ELR (cell line): ENCODE measurements around the gene WDFY2.
"Not testable (repeated sequence)": the region's sequence is repeated elsewhere in the genome, so short reads cannot be mapped to it uniquely, and the experiment has no call there.

ENCODE experiments used
- DNase-seq: peaks from one replicate; pipeline ENCODE4 v3.0.0-alpha.2; 2015; ENCODE audit warnings: low read depth

Gene WDFY2

GRCh38 chr13:51632591-51633362 is 48.5 kb downstream of the WDFY2 start:
- no peak for DNase-seq

DNA sequence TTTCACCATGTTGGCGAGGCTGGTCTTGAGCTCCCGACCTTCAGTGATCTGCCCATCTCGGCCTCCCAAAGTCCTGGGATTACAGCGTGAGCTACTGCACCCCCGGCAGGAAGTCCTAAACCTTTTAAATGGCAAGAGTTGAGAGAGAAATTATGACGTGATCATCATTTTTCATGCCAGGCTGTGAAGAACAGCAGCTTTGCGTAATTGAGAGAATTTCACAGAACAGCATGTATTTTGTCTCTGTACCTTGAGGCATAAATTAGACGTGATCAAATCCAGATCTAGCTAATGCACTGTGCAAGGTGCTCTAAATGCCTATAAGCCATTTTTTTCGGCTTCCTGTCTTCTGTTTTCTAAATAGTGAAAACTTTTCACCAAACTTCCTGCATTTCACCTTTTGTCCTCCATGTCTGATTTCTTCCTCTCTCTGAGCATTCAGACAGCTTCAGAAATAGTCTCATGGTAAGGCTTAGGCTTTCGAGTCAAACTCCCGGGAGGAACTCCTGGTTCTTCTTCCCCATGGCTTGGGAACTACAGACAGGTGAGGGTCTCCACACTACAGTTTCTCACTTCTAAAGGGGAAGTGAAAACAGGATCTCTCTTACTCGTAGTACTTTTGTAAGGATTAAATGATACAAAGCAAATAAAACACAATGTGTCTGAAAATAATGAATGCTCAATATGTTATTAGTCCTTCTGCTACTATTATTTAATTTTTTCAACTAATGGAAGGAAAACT is 51.0 kb downstream of the WDFY2 start:
- no peak for DNase-seq

- DNase-seq: no peak
Measured at GRCh38 chr13:51636349-51636890, 52.2 kb downstream of the WDFY2 start.

DNA sequence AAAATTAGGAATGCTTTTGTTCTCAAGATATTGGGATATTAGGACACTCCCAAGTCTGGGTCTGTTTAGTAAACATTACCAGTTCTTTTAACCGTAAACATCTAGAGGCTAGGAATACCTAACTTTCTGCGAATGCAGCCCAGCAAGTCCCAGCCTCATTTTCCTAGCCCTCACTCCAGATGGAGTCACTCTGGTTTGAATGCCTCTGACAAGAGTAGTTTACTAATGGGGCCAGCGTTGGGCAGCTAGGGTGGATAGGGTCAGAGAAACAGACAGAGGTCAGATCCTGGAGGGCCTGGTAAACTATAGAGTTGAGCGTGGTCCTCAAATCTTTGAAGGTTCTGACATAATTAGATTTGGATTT is 53.6 kb downstream of the WDFY2 start:
- no peak for DNase-seq

- DNase-seq: peak; percentile 80
Measured at GRCh38 chr13:51638216-51638871, 54.1 kb downstream of the WDFY2 start.

GRCh38 chr13:51639171-51639570 is 54.9 kb downstream of the WDFY2 start:
- peak; percentile 41 for DNase-seq

DNA sequence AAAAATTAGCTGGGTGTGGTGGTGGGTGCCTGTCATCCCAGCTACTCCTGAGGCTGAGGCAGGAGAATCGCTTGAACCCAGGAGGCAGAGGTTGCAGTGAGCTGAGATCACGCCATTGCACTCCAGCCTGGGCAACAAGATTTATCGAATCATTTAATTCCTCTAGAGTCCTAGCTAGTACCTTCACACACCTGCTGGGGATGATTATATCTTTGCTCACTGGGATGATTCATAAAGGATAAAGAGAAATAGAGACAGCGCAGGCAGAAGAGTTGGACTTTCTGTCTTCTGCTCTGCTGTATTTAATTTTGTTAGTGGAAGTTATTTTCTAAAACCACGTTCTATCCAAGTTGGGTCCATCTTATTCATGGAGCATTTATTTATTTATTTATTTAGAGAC is 56.4 kb downstream of the WDFY2 start:
- peak; percentile 56 for DNase-seq

DNA sequence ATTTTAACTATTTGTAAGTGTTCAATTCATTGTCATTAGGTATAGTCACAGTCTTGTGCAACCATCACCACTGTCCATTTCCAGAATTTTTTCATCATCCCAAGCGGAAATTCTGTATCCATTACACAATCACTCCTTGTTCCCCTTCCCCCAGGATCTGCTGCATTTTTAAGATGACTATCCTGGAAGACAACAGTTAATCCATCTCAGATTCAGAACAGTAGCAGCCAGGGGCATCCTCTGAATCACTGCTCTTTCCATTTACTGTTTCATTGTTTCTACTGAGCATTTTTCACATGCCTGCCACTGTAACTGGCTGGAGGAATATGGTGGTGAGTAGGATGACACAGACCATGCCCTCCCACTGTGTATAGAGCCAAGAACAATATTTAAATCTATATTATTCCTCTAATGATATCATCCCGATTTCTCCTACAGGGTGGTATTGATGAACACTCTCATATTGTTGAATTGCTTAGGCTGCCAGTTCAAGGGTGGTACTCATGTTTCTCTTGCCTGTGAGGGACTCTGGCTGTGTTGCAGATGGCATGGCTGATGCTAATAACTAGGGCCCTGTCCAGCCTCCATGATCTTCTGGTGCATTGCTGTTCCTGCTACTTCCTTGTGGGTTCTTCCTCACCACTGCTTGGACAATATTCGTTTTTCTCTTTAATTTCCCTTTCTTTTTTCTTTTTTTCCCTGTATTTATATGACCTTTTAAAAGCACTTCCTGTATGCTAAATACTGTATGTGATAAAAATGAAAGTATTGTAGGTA is 59.0 kb downstream of the WDFY2 start:
- DNase-seq: peak; percentile 97

- peak; percentile 95 for DNase-seq
Measured at GRCh38 chr13:51643882-51644281, 59.6 kb downstream of the WDFY2 start.

DNA sequence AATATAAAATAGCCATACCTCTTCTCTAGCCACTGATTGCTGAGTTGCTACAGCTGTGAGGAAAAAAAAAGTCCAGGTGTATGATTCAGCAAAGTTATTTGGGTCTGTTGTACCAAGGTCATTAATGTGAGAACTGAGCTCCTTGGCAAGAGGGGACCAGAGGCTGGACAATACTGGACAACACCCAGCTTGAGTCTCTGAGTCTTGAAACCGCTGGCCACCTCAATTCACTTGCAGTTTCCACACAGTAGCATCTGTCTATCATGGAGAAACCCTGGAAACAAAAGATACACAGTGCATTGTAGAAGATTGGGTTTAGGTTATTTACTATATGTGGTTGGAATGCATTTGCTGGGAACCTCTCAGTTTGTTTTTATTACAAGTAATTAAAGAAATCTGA is 60.4 kb downstream of the WDFY2 start:
- peak; percentile 54 for DNase-seq

GRCh38 chr13:51645154-51645650 is 60.9 kb downstream of the WDFY2 start:
- DNase-seq: peak; percentile 52

GRCh38 chr13:51645761-51646670 is 61.8 kb downstream of the WDFY2 start:
- no peak for DNase-seq

DNA sequence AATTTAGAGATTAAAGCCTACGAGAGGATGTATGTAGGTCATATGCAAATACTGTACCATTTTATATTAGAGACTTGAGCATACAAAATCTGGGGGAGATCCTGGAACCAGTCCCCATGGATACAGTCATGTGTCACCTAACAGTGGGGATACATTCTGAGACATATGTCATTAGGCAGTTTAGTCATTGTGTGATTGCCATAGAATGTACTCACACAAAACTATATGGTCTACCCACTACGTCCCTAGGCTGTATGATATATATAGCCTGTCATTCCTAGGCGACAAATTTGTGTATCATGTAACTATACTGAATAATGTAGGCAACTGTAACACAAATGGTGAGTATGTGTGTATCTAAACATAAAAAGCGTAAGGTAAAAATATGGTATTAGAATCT is 62.8 kb downstream of the WDFY2 start:
- no peak for DNase-seq

DNA sequence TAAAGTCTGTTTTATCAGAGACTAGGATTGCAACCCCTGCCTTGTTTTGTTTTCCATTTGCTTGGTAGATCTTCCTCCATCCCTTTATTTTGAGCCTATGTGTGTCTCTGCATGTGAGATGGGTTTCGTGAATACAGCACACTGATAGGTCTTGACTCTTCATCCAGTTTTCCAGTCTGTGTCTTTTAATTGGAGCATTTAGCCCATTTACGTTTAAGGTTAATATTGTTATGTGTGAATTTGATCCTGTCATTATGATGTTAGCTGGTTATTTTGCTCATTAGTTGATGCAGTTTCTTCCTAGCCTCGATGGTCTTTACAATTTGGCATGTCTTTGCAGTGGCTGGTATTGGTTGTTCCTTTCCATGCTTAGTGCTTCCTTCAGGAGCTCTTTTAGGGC is 67.9 kb downstream of the WDFY2 start:
- not testable (repeated sequence) for DNase-seq

- DNase-seq: no peak
Measured at GRCh38 chr13:51659276-51660127, 75.2 kb downstream of the WDFY2 start.

DNA sequence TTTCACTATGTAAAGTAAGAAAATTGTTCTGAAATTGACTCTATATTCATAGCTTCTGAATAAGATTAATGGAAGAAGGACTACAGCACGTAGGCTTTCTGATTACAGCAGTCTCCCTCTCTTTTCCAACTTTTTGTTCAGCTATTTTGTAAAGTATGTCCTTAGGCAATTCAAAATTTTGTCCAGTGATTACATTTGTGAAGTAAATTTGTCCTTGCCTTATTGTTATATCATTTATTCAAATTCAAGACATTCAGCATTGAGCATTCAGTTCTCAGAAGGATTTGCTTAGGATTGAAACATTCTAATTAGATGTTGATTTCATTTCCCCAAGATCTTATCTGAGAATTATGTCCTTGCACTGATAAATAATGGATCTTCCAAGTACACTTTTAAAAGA is 76.6 kb downstream of the WDFY2 start:
- no peak for DNase-seq

- peak; percentile 34 for DNase-seq
Measured at GRCh38 chr13:51663973-51664957, 80.0 kb downstream of the WDFY2 start.

DNA sequence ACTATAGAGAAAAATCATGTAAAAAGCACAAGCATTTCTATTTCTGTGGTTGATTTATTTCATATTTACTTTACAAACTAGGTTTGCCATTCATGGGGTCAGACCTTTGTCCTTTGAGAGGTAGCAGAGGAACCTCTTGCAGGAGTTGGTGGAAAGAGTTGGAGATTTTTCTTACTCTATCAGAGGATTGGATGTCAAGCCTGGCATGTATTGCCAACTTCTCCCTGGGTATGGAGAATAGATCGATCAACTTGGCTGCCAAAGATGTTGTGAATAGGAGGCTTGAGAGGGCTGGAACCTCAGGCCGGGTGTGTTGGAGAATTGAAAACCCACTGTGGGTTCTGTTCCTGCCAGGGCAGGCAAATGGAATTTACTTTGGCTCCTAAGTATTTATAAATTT is 81.2 kb downstream of the WDFY2 start:
- DNase-seq: no peak

GRCh38 chr13:51666374-51666773 is 82.1 kb downstream of the WDFY2 start:
- DNase-seq: no peak
